LNCaP clone FGC (cell line): ENCODE measurements around the gene TPRG1.

ENCODE experiments used
- DNase-seq: peaks from one replicate; pipeline ENCODE4 v3.0.0-alpha.2; 2011; ENCODE audit warnings: low read depth
- H3K4me3 ChIP-seq: 2 replicates; pipeline ENCODE4 v1.5.1; 2011; ENCODE audit warnings: mild to moderate bottlenecking, low read depth, low read length, control low read depth
- TF ChIP-seq, protein P1 (sequence below): IDR thresholded peaks from 2 replicates; pipeline ENCODE4 v1.5.1; 2012; ENCODE audit warnings: mild to moderate bottlenecking; ENCODE audit not compliant: control insufficient read depth, insufficient read depth; ENCODE audit errors: extremely low read depth

TPRG1 gene, protein sequence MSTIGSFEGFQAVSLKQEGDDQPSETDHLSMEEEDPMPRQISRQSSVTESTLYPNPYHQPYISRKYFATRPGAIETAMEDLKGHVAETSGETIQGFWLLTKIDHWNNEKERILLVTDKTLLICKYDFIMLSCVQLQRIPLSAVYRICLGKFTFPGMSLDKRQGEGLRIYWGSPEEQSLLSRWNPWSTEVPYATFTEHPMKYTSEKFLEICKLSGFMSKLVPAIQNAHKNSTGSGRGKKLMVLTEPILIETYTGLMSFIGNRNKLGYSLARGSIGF

GRCh38 chr3:189171707-189172106, at the start of gene TPRG1:
TPRG1 (plus strand) TSS chr3:189171971; CDS start chr3:189207385, 35,414 bp downstream.
- no peak within 1 kb of the TSS for H3K4me3 ChIP-seq
- DNase-seq: no peak
- TF ChIP-seq, protein P1, sequence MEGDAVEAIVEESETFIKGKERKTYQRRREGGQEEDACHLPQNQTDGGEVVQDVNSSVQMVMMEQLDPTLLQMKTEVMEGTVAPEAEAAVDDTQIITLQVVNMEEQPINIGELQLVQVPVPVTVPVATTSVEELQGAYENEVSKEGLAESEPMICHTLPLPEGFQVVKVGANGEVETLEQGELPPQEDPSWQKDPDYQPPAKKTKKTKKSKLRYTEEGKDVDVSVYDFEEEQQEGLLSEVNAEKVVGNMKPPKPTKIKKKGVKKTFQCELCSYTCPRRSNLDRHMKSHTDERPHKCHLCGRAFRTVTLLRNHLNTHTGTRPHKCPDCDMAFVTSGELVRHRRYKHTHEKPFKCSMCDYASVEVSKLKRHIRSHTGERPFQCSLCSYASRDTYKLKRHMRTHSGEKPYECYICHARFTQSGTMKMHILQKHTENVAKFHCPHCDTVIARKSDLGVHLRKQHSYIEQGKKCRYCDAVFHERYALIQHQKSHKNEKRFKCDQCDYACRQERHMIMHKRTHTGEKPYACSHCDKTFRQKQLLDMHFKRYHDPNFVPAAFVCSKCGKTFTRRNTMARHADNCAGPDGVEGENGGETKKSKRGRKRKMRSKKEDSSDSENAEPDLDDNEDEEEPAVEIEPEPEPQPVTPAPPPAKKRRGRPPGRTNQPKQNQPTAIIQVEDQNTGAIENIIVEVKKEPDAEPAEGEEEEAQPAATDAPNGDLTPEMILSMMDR: no peak

- H3K4me3 ChIP-seq: no peak overlapping the region
- no peak for DNase-seq
- TF ChIP-seq, protein P1: no peak
Observed at GRCh38 chr3:189122110-189122509, 49.7 kb upstream of the TPRG1 start.

- DNase-seq: no peak
- TF ChIP-seq, protein P1: no peak
Observed at GRCh38 chr3:189122526-189123205, 49.1 kb upstream of the TPRG1 start.

GRCh38 chr3:189123595-189124387, 48.0 kb upstream of the TPRG1 start:
- TF ChIP-seq, protein P1: no peak
- H3K4me3 ChIP-seq: no peak overlapping the region
- DNase-seq: peak; percentile 92

More at GRCh38 chr3:189122526-189123205, 49.1 kb upstream of the TPRG1 start:
- no peak overlapping the region for H3K4me3 ChIP-seq

DNA sequence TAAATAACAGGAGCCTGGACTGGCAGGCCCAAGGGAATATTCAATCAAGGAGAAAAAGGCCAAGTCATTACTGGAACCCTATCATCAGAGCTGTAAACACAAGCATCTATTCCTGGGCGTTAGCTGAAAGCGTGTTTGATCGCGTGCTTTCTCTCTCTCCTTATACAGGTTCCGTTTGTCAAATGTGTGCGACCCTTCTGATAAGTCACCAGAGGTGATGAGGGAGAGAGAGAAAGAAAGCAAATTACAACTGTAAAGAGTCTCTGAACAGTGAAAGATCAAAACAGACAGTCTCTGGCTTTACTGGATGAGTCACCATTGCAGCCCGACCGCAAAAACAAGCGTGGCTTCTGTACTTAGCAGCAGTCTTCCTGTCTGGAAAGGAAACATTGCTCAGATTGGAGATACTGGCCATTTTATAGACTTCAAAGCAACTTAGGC, 39.5 kb upstream of the TPRG1 start:
- DNase-seq: peak; percentile 17
- TF ChIP-seq, protein P1: no peak
- H3K4me3 ChIP-seq: no peak overlapping the region

- no peak overlapping the region for H3K4me3 ChIP-seq
- TF ChIP-seq, protein P1: no peak
Observed at GRCh38 chr3:189132839-189133238, 38.9 kb upstream of the TPRG1 start.

More at GRCh38 chr3:189132839-189133238, 38.9 kb upstream of the TPRG1 start:
- DNase-seq: no peak
